Glutamatergic neuron (in vitro differentiated cells): ENCODE results near the gene OPRM1. TPM values are rescaled to one million over a fixed set of nuclear protein-coding genes. Genes with fewer than 3 reads are reported as not detected.

Experiments
- DNase-seq: peaks from one replicate; pipeline ENCODE4 v3.0.0; 2022
- H3K27ac Mint-ChIP-seq: one replicate; pipeline ENCODE4 v1.8.0; 2020; ENCODE audit warnings: mild to moderate bottlenecking, mixed read lengths, inconsistent platforms; ENCODE audit not compliant: unreplicated experiment
- H3K27me3 Mint-ChIP-seq: one replicate; pipeline ENCODE4 v1.8.0; 2020; ENCODE audit warnings: mild to moderate bottlenecking, moderate library complexity, mixed read lengths, inconsistent platforms; ENCODE audit not compliant: unreplicated experiment
- H3K36me3 Mint-ChIP-seq: one replicate; pipeline ENCODE4 v1.8.0; 2020; ENCODE audit warnings: mild to moderate bottlenecking, mixed read lengths, inconsistent platforms; ENCODE audit not compliant: unreplicated experiment
- H3K4me1 Mint-ChIP-seq: one replicate; pipeline ENCODE4 v1.8.0; 2020; ENCODE audit warnings: mild to moderate bottlenecking, low read depth, mixed read lengths, inconsistent platforms; ENCODE audit not compliant: unreplicated experiment
- H3K4me3 Mint-ChIP-seq: one replicate; pipeline ENCODE4 v1.8.0; 2020; ENCODE audit warnings: mild to moderate bottlenecking, mixed read lengths, inconsistent platforms; ENCODE audit not compliant: unreplicated experiment
- H3K9me3 Mint-ChIP-seq: one replicate; pipeline ENCODE4 v1.8.0; 2020; ENCODE audit warnings: mild to moderate bottlenecking, moderate library complexity, mixed read lengths, inconsistent platforms; ENCODE audit not compliant: unreplicated experiment
- CTCF ChIP-seq: fragments of 200-600 bp; sonication (generic); IDR thresholded peaks from one replicate; pipeline ENCODE4 v1.5.0; 2021; ENCODE audit not compliant: partially characterized antibody, unreplicated experiment
- total RNA-seq: library from RNA; stranded (reverse); fragmentation: NEBNext Ultra II Directional; extraction: Animal tissue kit (Norgen Biotek cat#: 25700); gene quantifications from one replicate; pipeline ENCODE4 v1.2.1, GENCODE V29; 2021; ENCODE audit not compliant: unreplicated experiment

Gene OPRM1
- total RNA-seq, 1 donor from 2014 or later = not detected

GRCh38 chr6:154257067-154257466 lies 218.0 kb downstream of the OPRM1 start:
- Mint-ChIP-seq H3K36me3 (peaks cover 3% of the 10 kb centered on the region), H3K27me3 (no peaks in the 10 kb centered on the region), H3K4me3 (no peak overlapping the region), H3K4me1 (no peaks in the 10 kb centered on the region), H3K9me3 (peaks cover 2% of the 10 kb centered on the region), H3K27ac (no peak overlapping the region)
- no peak for TF ChIP-seq CTCF
- no peak for DNase-seq

- no peak for TF ChIP-seq CTCF
- H3K4me1 Mint-ChIP-seq = no peaks in the 10 kb centered on the region
- peaks cover 2% of the 10 kb centered on the region for H3K9me3 Mint-ChIP-seq
- no peak for DNase-seq
- no peaks in the 10 kb centered on the region for H3K27me3 Mint-ChIP-seq
- no peak overlapping the region for H3K27ac Mint-ChIP-seq
- H3K4me3 Mint-ChIP-seq = no peak overlapping the region
- peaks cover 3% of the 10 kb centered on the region for H3K36me3 Mint-ChIP-seq
These were observed 219.2 kb downstream of the OPRM1 start for GRCh38 chr6:154258064-154258757.

GRCh38 chr6:154261688-154262397 lies 222.8 kb downstream of the OPRM1 start:
- DNase-seq = no peak
- Mint-ChIP-seq H3K4me1 (no peaks in the 10 kb centered on the region), H3K4me3 (no peak overlapping the region), H3K9me3 (peaks cover 2% of the 10 kb centered on the region), H3K36me3 (peaks cover 5% of the 10 kb centered on the region), H3K27ac (no peak overlapping the region), H3K27me3 (peaks cover 1% of the 10 kb centered on the region)
- no peak for TF ChIP-seq CTCF

- no peak overlapping the region for H3K4me3 Mint-ChIP-seq
- H3K36me3 Mint-ChIP-seq = peaks cover 12% of the 10 kb centered on the region
- no peak for TF ChIP-seq CTCF
- DNase-seq = no peak
- peaks cover 7% of the 10 kb centered on the region for H3K9me3 Mint-ChIP-seq
- no peaks in the 10 kb centered on the region for H3K4me1 Mint-ChIP-seq
- H3K27ac Mint-ChIP-seq = no peak overlapping the region
- peaks cover 5% of the 10 kb centered on the region for H3K27me3 Mint-ChIP-seq
These were observed 227.6 kb downstream of the OPRM1 start for GRCh38 chr6:154266560-154267099.
